C4-2B (cell line): ENCODE measurements around the gene SSTR5.
A peak's percentile ranks its signal among the peaks of the same experiment; 100 is the strongest.

Source experiments
- H3K27ac ChIP-seq: fragments of 450-650 bp; 2 replicates; pipeline ENCODE4 v1.5.1; 2017
- CTCF ChIP-seq: fragments of 450-650 bp; conservative IDR thresholded peaks from 2 replicates; pipeline ENCODE4 v1.5.1; 2017; ENCODE audit warnings: mild to moderate bottlenecking
- ZFX ChIP-seq: fragments of 450-650 bp; IDR thresholded peaks from 2 replicates; pipeline ENCODE4 v1.6.1; 2017

SSTR5 gene

GRCh38 chr16:1052721-1053120 is 19.8 kb upstream of the SSTR5 start:
- no peak for TF ChIP-seq ZFX
- no peak for TF ChIP-seq CTCF
- H3K27ac ChIP-seq, result no peak overlapping the region

- TF ChIP-seq CTCF, result no peak
- TF ChIP-seq ZFX, result no peak
Observed at GRCh38 chr16:1053121-1053521, 19.4 kb upstream of the SSTR5 start.

GRCh38 chr16:1053700-1054368 is 18.7 kb upstream of the SSTR5 start:
- TF ChIP-seq ZFX (no peak), CTCF (no peak)
- no peak overlapping the region for H3K27ac ChIP-seq

More at GRCh38 chr16:1053121-1053521, 19.4 kb upstream of the SSTR5 start:
- no peak overlapping the region for H3K27ac ChIP-seq

- peak; percentile 92 for TF ChIP-seq CTCF
- no peak for TF ChIP-seq ZFX
- H3K27ac ChIP-seq, result no peak overlapping the region
Observed at GRCh38 chr16:1054660-1055556, 17.6 kb upstream of the SSTR5 start.

- TF ChIP-seq ZFX (no peak), CTCF (no peak)
- H3K27ac ChIP-seq, result no peak overlapping the region
Observed at GRCh38 chr16:1055557-1055924, 17.0 kb upstream of the SSTR5 start.

GRCh38 chr16:1056196-1056595 is 16.4 kb upstream of the SSTR5 start:
- TF ChIP-seq ZFX, result no peak
- no peak for TF ChIP-seq CTCF

GRCh38 chr16:1057252-1057932 is 15.2 kb upstream of the SSTR5 start:
- H3K27ac ChIP-seq, result no peak overlapping the region
- TF ChIP-seq ZFX (no peak), CTCF (peak; percentile 95)

More at GRCh38 chr16:1056196-1056595, 16.4 kb upstream of the SSTR5 start:
- no peak overlapping the region for H3K27ac ChIP-seq
